ENCODE measurements around the gene PPP2R1B. TPM values are rescaled to one million over a fixed set of nuclear protein-coding genes. Genes with fewer than 3 reads are reported as not detected.

PPP2R1B gene
- polyA plus RNA-seq, 1 donor from 2014 or later: 10.4 TPM

DNA sequence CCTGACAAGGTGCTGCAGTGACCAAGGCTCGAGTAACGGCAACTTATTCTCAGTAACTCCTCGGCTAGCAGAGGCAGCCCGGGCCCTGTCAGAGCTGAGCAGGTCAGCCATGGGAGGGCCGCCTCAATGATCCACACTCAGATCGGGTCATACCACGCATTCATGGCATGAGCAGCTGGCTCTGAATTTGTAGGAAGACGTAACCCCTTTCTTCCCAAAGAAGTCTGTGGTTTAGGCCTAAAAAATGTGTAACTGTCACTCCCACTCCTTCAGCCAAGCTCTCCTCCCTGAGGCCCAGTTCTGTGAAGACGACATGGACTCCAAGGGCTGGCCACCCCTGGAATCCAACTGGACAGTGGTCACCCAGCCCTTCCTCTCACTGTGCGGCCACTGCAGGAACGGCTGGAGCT lies 30.0 kb downstream of the PPP2R1B start:
- Histone ChIP-seq H3K4me2 (ENCODE audit: low read length) (no peak overlapping the region), H3K9me2 (ENCODE audit: insufficient read depth, low read length) (no peaks in the 10 kb centered on the region), H3K9me3 (ENCODE audit: low read length) (no peaks in the 10 kb centered on the region), H3K9ac (ENCODE audit: low read length) (peak overlapping the region; percentile 36), H3K79me2 (replicated peaks; ENCODE audit: insufficient read depth, low read length) (no peaks in the 10 kb centered on the region), H3F3A (ENCODE audit: insufficient read depth, low read length, poor library complexity, severe bottlenecking) (no peaks in the 10 kb centered on the region), H3K4me3 (ENCODE audit: low read length) (peak overlapping the region; percentile 16), H4K20me1 (ENCODE audit: insufficient read depth) (no peaks in the 10 kb centered on the region), H3K27me3 (ENCODE audit: insufficient read depth, low read depth, low read length) (no peaks in the 10 kb centered on the region), H3K36me3 (ENCODE audit: insufficient read depth, low read length) (no peaks in the 10 kb centered on the region), H2AFZ (ENCODE audit: low read depth, low read length) (no peak overlapping the region), H3K27ac (ENCODE audit: low read length) (peak overlapping the region; percentile 66)
- TF ChIP-seq SMC3 (conservative IDR thresholded peaks at IDR 0.05; ENCODE audit: poor library complexity): no peak
- no peak for TF ChIP-seq EZH2 (IDR thresholded peaks at IDR 0.05; ENCODE audit: borderline replicate concordance, insufficient read depth, low read length, poor library complexity, severe bottlenecking)
- no peak for TF ChIP-seq TAF1 (IDR thresholded peaks at IDR 0.05; ENCODE audit: low read depth)
- TF ChIP-seq REST (IDR thresholded peaks at IDR 0.05; ENCODE audit: borderline replicate concordance): no peak
- no peak for TF ChIP-seq RAD21 (conservative IDR thresholded peaks at IDR 0.05)
- no peak for TF ChIP-seq MXI1 (conservative IDR thresholded peaks at IDR 0.05; ENCODE audit: poor library complexity, severe bottlenecking)
- TF ChIP-seq EP300 (conservative IDR thresholded peaks at IDR 0.05; ENCODE audit: poor library complexity, severe bottlenecking): no peak
- no peak for TF ChIP-seq CTCF (IDR thresholded peaks at IDR 0.05; ENCODE audit: poor library complexity, severe bottlenecking)
- TF ChIP-seq POLR2AphosphoS5 (IDR thresholded peaks at IDR 0.05): no peak

GRCh38 chr11:111735262-111736116 lies 30.7 kb downstream of the PPP2R1B start:
- Histone ChIP-seq H3K9ac (ENCODE audit: low read length) (peak overlapping the region; percentile 43), H4K20me1 (ENCODE audit: insufficient read depth) (no peaks in the 10 kb centered on the region), H3K79me2 (replicated peaks; ENCODE audit: insufficient read depth, low read length) (no peaks in the 10 kb centered on the region), H3K4me3 (ENCODE audit: low read length) (peak overlapping the region; percentile 16), H3K27me3 (ENCODE audit: insufficient read depth, low read depth, low read length) (no peaks in the 10 kb centered on the region), H3K9me3 (ENCODE audit: low read length) (no peaks in the 10 kb centered on the region), H3K36me3 (ENCODE audit: insufficient read depth, low read length) (no peaks in the 10 kb centered on the region), H3F3A (ENCODE audit: insufficient read depth, low read length, poor library complexity, severe bottlenecking) (no peaks in the 10 kb centered on the region), H3K4me2 (ENCODE audit: low read length) (no peak overlapping the region), H3K27ac (ENCODE audit: low read length) (peak overlapping the region; percentile 66), H2AFZ (ENCODE audit: low read depth, low read length) (no peak overlapping the region), H3K9me2 (ENCODE audit: insufficient read depth, low read length) (no peaks in the 10 kb centered on the region)
- TF ChIP-seq POLR2AphosphoS5 (IDR thresholded peaks at IDR 0.05) (peak; percentile 53), MXI1 (conservative IDR thresholded peaks at IDR 0.05; ENCODE audit: poor library complexity, severe bottlenecking) (no peak), EP300 (conservative IDR thresholded peaks at IDR 0.05; ENCODE audit: poor library complexity, severe bottlenecking) (peak; percentile 20)

Measured in neural cell (in vitro differentiated cells).